ENCODE results near the gene ZSCAN9.

The ZSCAN9 gene

DNA sequence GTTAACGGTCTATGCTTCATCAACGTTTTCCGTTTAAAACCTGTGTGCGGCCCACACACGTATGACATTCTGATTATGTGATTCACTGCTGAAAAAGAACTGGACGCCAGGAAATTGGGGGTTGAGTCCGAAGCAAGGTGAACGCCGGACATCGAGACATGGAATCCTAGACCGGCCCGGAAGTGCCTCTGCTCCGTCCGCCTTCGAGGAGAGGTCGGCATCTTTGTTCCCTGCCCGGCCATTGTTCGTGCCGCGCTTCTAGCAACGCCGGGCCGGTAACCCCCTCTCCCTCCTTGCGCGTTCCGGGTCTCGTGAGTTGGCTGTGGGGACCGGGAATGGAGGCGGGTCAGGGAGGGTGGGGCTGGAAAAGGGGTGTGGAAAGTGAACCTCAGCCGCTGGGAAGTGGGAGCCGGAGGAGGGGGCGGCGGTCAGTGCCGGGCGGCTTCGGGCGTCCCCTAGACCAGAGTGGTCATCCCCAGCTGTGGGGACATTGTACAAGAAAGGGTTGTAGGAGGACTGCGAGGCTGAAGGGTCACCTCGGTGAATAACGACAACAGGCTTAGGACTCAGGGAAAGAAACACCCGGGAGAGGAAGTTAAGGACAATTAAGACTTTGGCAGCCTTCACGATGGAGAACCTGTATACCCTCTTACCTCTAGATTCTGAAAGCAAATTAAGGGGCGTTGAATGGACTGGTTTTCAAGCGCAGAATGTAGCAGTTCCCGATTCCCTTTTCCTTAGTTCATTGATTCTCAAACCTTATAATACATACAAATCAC, at the start of gene ZSCAN9:
Gene ZSCAN9 (plus strand): TSS at position 220 of the 779 bp plus-strand sequence. CDS start 1,810 bp downstream, outside the sequence.
- H3K27ac ChIP-seq (ENCODE audit: low read depth, low read length), result peak within 1 kb of the TSS; percentile 84
- no peaks in the 10 kb centered on the region for H3K4me1 ChIP-seq (ENCODE audit: control insufficient read depth, insufficient read depth, low read length)
- peak within 1 kb of the TSS; percentile 85 for H3K4me3 ChIP-seq (ENCODE audit: low read length)
- peak within 1 kb of the TSS; percentile 53 for H3K9ac ChIP-seq (ENCODE audit: low read length)
- no peaks in the 10 kb centered on the region for H3K27me3 ChIP-seq (ENCODE audit: control insufficient read depth, insufficient read depth, low read length)
- H3K36me3 ChIP-seq (ENCODE audit: control insufficient read depth, insufficient read depth, low read length), result peaks cover 7% of the 10 kb centered on the region

- Histone ChIP-seq H3K4me3 (ENCODE audit: low read length) (no peak overlapping the region), H3K27ac (ENCODE audit: low read depth, low read length) (no peak overlapping the region), H3K27me3 (ENCODE audit: control insufficient read depth, insufficient read depth, low read length) (no peaks in the 10 kb centered on the region), H3K4me1 (ENCODE audit: control insufficient read depth, insufficient read depth, low read length) (no peaks in the 10 kb centered on the region), H3K36me3 (ENCODE audit: control insufficient read depth, insufficient read depth, low read length) (no peaks in the 10 kb centered on the region), H3K9ac (ENCODE audit: low read length) (no peak overlapping the region)
Observed at GRCh38 chr6:28176373-28176772, 48.7 kb upstream of the ZSCAN9 start.

DNA sequence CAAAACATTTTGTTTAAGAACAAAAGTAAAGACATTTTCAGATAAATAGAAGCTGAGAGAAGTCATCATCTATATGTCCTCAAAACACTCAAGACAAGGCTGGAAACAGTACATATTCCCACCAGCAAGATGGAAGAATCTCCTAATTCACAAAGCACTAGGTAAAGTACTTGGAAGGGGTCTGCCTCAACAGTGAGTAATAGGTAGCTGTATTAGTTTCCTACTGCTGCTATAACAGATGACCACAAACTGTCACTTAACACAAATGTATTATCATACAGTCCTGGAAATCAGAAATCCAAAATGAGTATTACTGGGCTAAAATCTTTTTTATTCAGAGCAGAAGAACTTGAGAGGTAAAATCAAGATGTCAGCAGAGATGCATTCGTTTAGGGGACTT, 42.8 kb upstream of the ZSCAN9 start:
- Histone ChIP-seq H3K4me3 (ENCODE audit: low read length) (no peak overlapping the region), H3K36me3 (ENCODE audit: control insufficient read depth, insufficient read depth, low read length) (no peaks in the 10 kb centered on the region), H3K4me1 (ENCODE audit: control insufficient read depth, insufficient read depth, low read length) (no peaks in the 10 kb centered on the region), H3K27me3 (ENCODE audit: control insufficient read depth, insufficient read depth, low read length) (no peaks in the 10 kb centered on the region), H3K9ac (ENCODE audit: low read length) (no peak overlapping the region), H3K27ac (ENCODE audit: low read depth, low read length) (no peak overlapping the region)

DNA sequence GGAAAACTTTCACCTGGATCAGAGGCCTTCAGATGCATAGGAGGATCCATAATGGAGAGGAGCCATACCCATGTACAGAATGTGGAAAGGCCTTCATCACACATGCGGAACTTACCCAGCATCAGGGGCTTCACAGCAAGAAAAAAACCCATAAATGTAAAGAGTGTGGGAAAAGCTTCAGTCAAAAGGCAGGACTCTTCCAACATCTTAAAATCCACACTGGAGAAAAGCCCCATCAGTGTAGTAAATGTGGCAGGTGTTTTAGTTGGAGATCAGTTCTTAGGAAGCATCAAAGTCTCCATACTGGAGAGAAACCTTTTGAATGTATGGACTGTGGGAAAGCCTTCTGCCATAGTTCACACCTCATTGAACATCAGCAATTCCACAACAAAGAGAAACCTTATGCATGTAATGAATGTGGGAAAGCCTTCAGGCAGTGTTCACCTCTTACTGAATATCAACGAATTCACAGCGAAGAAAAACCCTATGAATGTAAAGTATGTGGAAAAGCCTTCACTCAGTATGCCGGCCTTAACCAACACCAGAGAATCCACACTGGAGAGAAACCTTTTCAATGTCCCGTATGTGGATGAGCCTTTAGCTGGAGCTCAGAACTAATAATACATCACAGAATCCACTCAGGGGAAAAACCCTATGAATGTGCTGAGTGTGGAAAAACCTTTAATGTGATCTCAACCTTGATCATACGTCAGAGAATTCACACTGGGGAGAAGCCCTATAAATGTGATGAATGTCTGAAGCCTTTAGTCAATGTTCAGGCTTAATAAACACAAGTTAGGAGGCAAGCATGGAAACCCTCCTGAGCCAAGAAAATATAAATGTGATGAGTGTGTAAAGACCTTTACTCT, 36.7 kb upstream of the ZSCAN9 start:
- H3K27me3 ChIP-seq (ENCODE audit: control insufficient read depth, insufficient read depth, low read length), result no peaks in the 10 kb centered on the region
- H3K4me1 ChIP-seq (ENCODE audit: control insufficient read depth, insufficient read depth, low read length), result no peaks in the 10 kb centered on the region
- no peak overlapping the region for H3K27ac ChIP-seq (ENCODE audit: low read depth, low read length)
- no peak overlapping the region for H3K4me3 ChIP-seq (ENCODE audit: low read length)
- H3K9ac ChIP-seq (ENCODE audit: low read length), result no peak overlapping the region
- no peaks in the 10 kb centered on the region for H3K36me3 ChIP-seq (ENCODE audit: control insufficient read depth, insufficient read depth, low read length)

DNA sequence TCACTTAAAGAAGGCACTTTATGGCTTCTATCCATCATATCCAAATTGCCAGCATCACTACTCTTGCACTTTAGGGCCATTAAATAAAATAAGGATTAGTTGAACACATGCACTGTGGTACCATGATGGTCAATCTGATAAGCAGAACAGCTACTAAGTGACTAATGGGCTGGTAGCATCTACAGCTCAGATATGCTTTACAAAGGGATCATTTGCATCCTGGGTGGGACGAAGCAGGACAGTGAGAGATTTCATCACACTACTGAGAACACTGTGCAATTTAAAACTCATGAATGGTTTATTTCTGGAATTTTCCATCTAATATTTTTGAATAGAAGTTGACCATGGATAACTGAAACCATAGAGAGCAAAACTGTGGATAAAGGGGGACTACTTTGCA, 25.1 kb upstream of the ZSCAN9 start:
- Histone ChIP-seq H3K36me3 (ENCODE audit: control insufficient read depth, insufficient read depth, low read length) (no peaks in the 10 kb centered on the region), H3K9ac (ENCODE audit: low read length) (no peak overlapping the region), H3K27me3 (ENCODE audit: control insufficient read depth, insufficient read depth, low read length) (no peaks in the 10 kb centered on the region), H3K4me3 (ENCODE audit: low read length) (no peak overlapping the region), H3K27ac (ENCODE audit: low read depth, low read length) (no peak overlapping the region), H3K4me1 (ENCODE audit: control insufficient read depth, insufficient read depth, low read length) (no peaks in the 10 kb centered on the region)

DNA sequence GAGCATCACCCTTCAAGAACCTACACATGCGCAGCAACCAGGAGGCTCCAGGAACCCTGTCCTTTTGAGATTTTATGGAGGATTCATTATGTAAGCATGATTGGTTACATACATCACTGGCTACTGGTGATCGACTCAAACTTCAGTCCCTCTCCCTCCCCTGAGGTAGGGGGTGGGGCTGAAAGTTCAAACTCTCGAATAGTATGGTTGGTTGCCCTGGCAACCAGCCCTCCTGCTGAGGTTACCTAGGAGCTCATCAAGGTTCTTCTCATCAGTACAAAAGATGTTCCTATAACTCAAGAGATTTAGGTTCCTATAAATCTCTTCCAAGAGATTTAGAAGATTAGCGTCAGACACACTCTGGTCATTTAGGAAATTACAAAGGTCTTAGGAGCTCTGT, 21.9 kb upstream of the ZSCAN9 start:
- H3K27me3 ChIP-seq (ENCODE audit: control insufficient read depth, insufficient read depth, low read length), result peaks cover 4% of the 10 kb centered on the region
- H3K27ac ChIP-seq (ENCODE audit: low read depth, low read length), result no peak overlapping the region
- no peaks in the 10 kb centered on the region for H3K4me1 ChIP-seq (ENCODE audit: control insufficient read depth, insufficient read depth, low read length)
- H3K36me3 ChIP-seq (ENCODE audit: control insufficient read depth, insufficient read depth, low read length), result no peaks in the 10 kb centered on the region
- no peak overlapping the region for H3K4me3 ChIP-seq (ENCODE audit: low read length)
- no peak overlapping the region for H3K9ac ChIP-seq (ENCODE audit: low read length)

DNA sequence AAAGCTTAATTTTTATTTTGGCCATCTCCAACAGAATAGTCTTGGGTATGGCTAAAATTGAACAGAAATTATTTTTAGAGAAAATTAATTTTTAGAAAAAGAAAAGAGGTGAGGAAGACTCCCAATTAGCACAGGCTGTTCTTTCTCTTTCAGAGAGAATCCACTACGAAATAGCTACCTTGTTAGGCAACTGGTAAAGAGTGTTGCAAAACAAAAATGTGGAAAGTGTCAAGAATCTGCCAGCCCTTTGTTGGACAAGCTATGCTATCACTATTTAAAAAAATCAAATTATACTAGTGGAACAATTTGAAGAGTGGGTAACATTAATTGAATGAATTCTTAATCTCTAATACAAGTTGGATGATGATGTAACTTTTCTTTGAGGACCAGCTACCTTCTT, 19.2 kb upstream of the ZSCAN9 start:
- peaks cover 13% of the 10 kb centered on the region for H3K27me3 ChIP-seq (ENCODE audit: control insufficient read depth, insufficient read depth, low read length)
- no peak overlapping the region for H3K27ac ChIP-seq (ENCODE audit: low read depth, low read length)
- H3K4me1 ChIP-seq (ENCODE audit: control insufficient read depth, insufficient read depth, low read length), result no peaks in the 10 kb centered on the region
- no peak overlapping the region for H3K9ac ChIP-seq (ENCODE audit: low read length)
- no peak overlapping the region for H3K4me3 ChIP-seq (ENCODE audit: low read length)
- no peaks in the 10 kb centered on the region for H3K36me3 ChIP-seq (ENCODE audit: control insufficient read depth, insufficient read depth, low read length)

DNA sequence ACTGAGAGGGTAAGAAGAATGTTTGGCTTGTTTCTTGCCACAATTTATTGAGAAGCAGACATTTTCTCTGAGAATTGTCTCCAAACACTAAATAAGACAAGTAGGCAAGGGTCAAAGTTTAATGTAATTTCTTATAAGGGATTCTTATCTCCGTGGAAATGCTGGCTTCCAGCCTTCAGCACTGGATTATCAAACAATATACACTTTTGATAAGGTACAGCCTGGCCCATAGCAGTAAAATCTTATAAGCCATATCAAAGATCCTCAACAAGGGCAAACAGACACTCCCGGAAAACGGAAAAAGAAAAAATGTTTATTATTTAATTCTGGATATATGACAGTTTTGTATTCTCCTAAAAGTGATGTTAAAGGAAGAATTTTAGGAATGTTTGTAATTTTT, 18.5 kb upstream of the ZSCAN9 start:
- Histone ChIP-seq H3K27me3 (ENCODE audit: control insufficient read depth, insufficient read depth, low read length) (peaks cover 13% of the 10 kb centered on the region), H3K4me1 (ENCODE audit: control insufficient read depth, insufficient read depth, low read length) (no peaks in the 10 kb centered on the region), H3K4me3 (ENCODE audit: low read length) (no peak overlapping the region), H3K27ac (ENCODE audit: low read depth, low read length) (no peak overlapping the region), H3K9ac (ENCODE audit: low read length) (no peak overlapping the region), H3K36me3 (ENCODE audit: control insufficient read depth, insufficient read depth, low read length) (no peaks in the 10 kb centered on the region)

DNA sequence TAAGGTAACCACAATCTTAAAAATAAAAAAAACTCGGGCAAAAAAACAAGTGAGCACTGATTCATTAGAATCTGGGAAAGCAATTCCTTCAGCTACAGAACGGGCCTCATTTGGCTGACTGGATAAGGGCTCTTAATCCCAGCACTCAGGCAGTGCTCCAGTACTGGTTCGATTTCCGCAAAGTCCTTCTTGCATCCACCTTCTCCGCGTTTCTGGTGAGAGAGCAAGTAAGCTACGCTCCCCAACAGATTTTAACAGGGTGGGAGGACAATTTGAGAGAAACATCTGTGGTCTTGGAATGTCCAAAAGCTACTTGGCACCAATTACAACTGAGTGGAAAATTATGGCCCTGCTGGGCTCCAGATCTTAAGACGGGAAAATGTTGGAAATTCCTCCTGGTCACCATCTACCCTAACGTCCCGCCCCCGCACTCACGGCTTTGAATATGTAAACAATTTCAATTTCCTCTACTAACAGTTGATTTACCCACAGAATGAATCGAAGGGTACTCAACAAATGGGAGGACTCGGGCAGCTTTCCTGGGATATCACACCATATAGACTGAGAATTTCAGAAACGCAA, 18.1 kb upstream of the ZSCAN9 start:
- Histone ChIP-seq H3K27ac (ENCODE audit: low read depth, low read length) (no peak overlapping the region), H3K4me3 (ENCODE audit: low read length) (peak overlapping the region; percentile 48), H3K27me3 (ENCODE audit: control insufficient read depth, insufficient read depth, low read length) (peaks cover 17% of the 10 kb centered on the region), H3K4me1 (ENCODE audit: control insufficient read depth, insufficient read depth, low read length) (no peaks in the 10 kb centered on the region), H3K36me3 (ENCODE audit: control insufficient read depth, insufficient read depth, low read length) (no peaks in the 10 kb centered on the region), H3K9ac (ENCODE audit: low read length) (no peak overlapping the region)

DNA sequence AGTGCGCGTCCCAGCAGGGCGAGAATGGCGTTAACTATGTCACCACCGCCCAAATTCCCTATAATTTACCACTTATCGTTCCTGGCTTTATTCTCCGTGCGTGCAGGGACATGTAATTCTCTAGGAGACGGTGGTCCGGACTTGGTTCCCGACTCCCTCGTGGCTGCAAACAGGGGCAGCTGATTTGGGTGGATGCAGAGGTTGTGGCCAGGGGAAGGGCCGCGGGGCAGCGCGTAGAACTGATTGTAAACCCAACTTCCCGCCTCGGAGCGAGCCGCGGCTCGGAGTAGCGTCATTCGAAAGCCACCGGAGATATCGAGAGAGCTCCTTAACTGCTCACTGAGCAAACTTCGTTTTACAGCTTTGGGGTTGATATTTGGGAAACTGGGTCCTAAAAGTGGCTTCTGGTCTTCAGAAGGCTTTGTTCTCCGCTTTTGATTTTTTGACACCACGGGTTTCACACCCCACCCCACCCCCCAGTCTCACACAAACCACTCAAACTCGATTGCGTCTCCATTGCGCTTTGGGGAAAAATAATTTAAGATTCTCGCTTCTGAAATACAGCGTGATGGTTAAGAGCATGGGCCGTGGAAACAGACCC, 17.5 kb upstream of the ZSCAN9 start:
- H3K27ac ChIP-seq (ENCODE audit: low read depth, low read length), result no peak overlapping the region
- H3K9ac ChIP-seq (ENCODE audit: low read length), result no peak overlapping the region
- no peaks in the 10 kb centered on the region for H3K36me3 ChIP-seq (ENCODE audit: control insufficient read depth, insufficient read depth, low read length)
- peaks cover 17% of the 10 kb centered on the region for H3K27me3 ChIP-seq (ENCODE audit: control insufficient read depth, insufficient read depth, low read length)
- no peaks in the 10 kb centered on the region for H3K4me1 ChIP-seq (ENCODE audit: control insufficient read depth, insufficient read depth, low read length)
- peak overlapping the region; percentile 48 for H3K4me3 ChIP-seq (ENCODE audit: low read length)

- H3K4me3 ChIP-seq (ENCODE audit: low read length), result peak overlapping the region; percentile 48
- peaks cover 17% of the 10 kb centered on the region for H3K27me3 ChIP-seq (ENCODE audit: control insufficient read depth, insufficient read depth, low read length)
- H3K36me3 ChIP-seq (ENCODE audit: control insufficient read depth, insufficient read depth, low read length), result no peaks in the 10 kb centered on the region
- H3K4me1 ChIP-seq (ENCODE audit: control insufficient read depth, insufficient read depth, low read length), result no peaks in the 10 kb centered on the region
- H3K9ac ChIP-seq (ENCODE audit: low read length), result no peak overlapping the region
- no peak overlapping the region for H3K27ac ChIP-seq (ENCODE audit: low read depth, low read length)
Observed at GRCh38 chr6:28208111-28208659, 16.9 kb upstream of the ZSCAN9 start.
